ENCODE data around the gene EPB41.

GRCh38 chr1:29105822-29106221 lies 191.5 kb downstream of the EPB41 start:
- TF ChIP-seq EP300 (IDR thresholded peaks at IDR 0.05; ENCODE audit: borderline replicate concordance in 1 of 2, low read depth in 1 of 2, low read length in 1 of 2) (no peak), USF2 (IDR thresholded peaks at IDR 0.05; ENCODE audit: borderline replicate concordance, low read depth, low read length) (no peak), CTCF (IDR thresholded peaks at IDR 0.05) (no peak)

All from SK-N-SH (cell line).